GM21423 (cell line): ENCODE data around the gene MRM2.
A peak's percentile ranks its signal among the peaks of the same experiment; 100 is the strongest.

Source experiments
- ATAC-seq: cut with Tn5 transposase; IDR thresholded peaks from one replicate; pipeline ENCODE4 v1.9.1; 2021; ENCODE audit warnings: mild to moderate bottlenecking, moderate library complexity; ENCODE audit not compliant: unreplicated experiment

Gene MRM2

GRCh38 chr7:2249744-2250323 lies 7.8 kb upstream of the MRM2 start:
- no peak for ATAC-seq

GRCh38 chr7:2248984-2249694 lies 7.1 kb upstream of the MRM2 start:
- ATAC-seq, result peak; percentile 49

- ATAC-seq, result no peak
These were observed 5.4 kb upstream of the MRM2 start for GRCh38 chr7:2247141-2247995.

- ATAC-seq, result no peak
These were observed 4.1 kb upstream of the MRM2 start for GRCh38 chr7:2245883-2246675.

- ATAC-seq, result no peak
These were observed 2.5 kb upstream of the MRM2 start for GRCh38 chr7:2244404-2244995.

- no peak for ATAC-seq
These were observed 1.5 kb upstream of the MRM2 start for GRCh38 chr7:2243458-2243857.

GRCh38 chr7:2242541-2243429 lies 780 bp upstream of the MRM2 start:
- no peak for ATAC-seq

- ATAC-seq, result no peak
These were observed 2.8 kb downstream of the MRM2 start for GRCh38 chr7:2239242-2239641.

GRCh38 chr7:2237109-2237602 lies 4.8 kb downstream of the MRM2 start:
- peak; percentile 62 for ATAC-seq

GRCh38 chr7:2233926-2234325 lies 8.1 kb downstream of the MRM2 start:
- no peak for ATAC-seq

GRCh38 chr7:2232766-2233520 lies 9.1 kb downstream of the MRM2 start, which contains the start of gene MAD1L1:
Gene MAD1L1, minus strand, starts transcription at chr7:2232945. Its CDS starts 2,812 bp downstream, at chr7:2230133.
- peak; percentile 72 for ATAC-seq

- peak; percentile 18 for ATAC-seq
These were observed 9.8 kb downstream of the MRM2 start for GRCh38 chr7:2231992-2232765.

GRCh38 chr7:2230882-2231281 lies 11.1 kb downstream of the MRM2 start:
- no peak for ATAC-seq

GRCh38 chr7:2230226-2230625 lies 11.8 kb downstream of the MRM2 start:
- no peak for ATAC-seq

- no peak for ATAC-seq
These were observed 12.5 kb downstream of the MRM2 start for GRCh38 chr7:2229467-2229866.

GRCh38 chr7:2228921-2229320 lies 13.1 kb downstream of the MRM2 start:
- ATAC-seq, result no peak

GRCh38 chr7:2227699-2228098 lies 14.3 kb downstream of the MRM2 start:
- ATAC-seq, result no peak

- ATAC-seq, result no peak
These were observed 16.2 kb downstream of the MRM2 start for GRCh38 chr7:2225830-2226229.
